Measurements from ENCODE around the gene CPNE4. TPM values are rescaled to one million over a fixed set of nuclear protein-coding genes. Genes with fewer than 3 reads are reported as not detected.
"Not testable (repeated sequence)": the region's sequence is repeated elsewhere in the genome, so short reads cannot be mapped to it uniquely, and the experiment has no call there.

The CPNE4 gene
- total RNA-seq, 1 experiment from 2014 or later, result 5.7 TPM

DNA sequence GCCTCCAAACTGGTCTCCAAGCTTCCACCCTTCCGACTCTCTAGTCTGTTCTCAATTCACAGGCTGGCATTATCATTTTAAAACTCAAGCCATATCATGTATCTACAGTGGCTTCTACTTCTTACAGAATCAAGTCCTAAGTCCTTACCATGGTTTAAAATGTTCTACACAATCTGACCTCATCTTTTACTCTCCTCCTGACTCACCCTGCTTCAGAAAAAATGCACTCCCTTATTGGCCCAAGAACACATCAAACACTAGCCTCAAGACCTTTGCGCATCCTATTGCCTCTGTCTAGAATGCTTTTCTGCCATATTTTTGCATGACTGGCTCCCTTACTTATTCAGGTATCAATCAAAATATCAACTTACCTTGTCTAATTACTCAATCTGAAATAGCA lies 543.0 kb downstream of the CPNE4 start:
- Histone ChIP-seq H3K27ac (ENCODE audit: low read depth, low read length, poor library complexity, severe bottlenecking) (no peak overlapping the region), H3K36me3 (ENCODE audit: insufficient read depth, low read length, poor library complexity, severe bottlenecking) (peaks cover 70% of the 10 kb centered on the region), H3K4me3 (ENCODE audit: low read depth, low read length, poor library complexity, severe bottlenecking) (no peak overlapping the region), H3K9me3 (ENCODE audit: low read depth, low read length, poor library complexity, severe bottlenecking) (no peaks in the 10 kb centered on the region), H3K4me1 (ENCODE audit: insufficient read depth, low read length, poor library complexity, severe bottlenecking) (peaks cover 3% of the 10 kb centered on the region), H3K27me3 (replicated peaks; ENCODE audit: insufficient read depth, low read depth, low read length, poor library complexity) (no peaks in the 10 kb centered on the region)
- TF ChIP-seq, protein P1, sequence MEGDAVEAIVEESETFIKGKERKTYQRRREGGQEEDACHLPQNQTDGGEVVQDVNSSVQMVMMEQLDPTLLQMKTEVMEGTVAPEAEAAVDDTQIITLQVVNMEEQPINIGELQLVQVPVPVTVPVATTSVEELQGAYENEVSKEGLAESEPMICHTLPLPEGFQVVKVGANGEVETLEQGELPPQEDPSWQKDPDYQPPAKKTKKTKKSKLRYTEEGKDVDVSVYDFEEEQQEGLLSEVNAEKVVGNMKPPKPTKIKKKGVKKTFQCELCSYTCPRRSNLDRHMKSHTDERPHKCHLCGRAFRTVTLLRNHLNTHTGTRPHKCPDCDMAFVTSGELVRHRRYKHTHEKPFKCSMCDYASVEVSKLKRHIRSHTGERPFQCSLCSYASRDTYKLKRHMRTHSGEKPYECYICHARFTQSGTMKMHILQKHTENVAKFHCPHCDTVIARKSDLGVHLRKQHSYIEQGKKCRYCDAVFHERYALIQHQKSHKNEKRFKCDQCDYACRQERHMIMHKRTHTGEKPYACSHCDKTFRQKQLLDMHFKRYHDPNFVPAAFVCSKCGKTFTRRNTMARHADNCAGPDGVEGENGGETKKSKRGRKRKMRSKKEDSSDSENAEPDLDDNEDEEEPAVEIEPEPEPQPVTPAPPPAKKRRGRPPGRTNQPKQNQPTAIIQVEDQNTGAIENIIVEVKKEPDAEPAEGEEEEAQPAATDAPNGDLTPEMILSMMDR (conservative IDR thresholded peaks at IDR 0.05; ENCODE audit: low read depth, low read length), result no peak
- TF ChIP-seq EZH2 (IDR thresholded peaks at IDR 0.05; ENCODE audit: borderline replicate concordance, low read depth, low read length, poor library complexity, severe bottlenecking), result no peak
- POLR2A ChIA-PET (ENCODE audit: low non-redundant PET), result no interaction called here
- intact Hi-C loops (cut with micrococcal nuclease; ENCODE audit: unreplicated experiment), result no loop called here
- CTCF ChIA-PET, result no interaction called here
- DNase-seq (ENCODE audit: low spot score), result no peak
- no TSS peak for BruUV-seq (replicated peaks)

DNA sequence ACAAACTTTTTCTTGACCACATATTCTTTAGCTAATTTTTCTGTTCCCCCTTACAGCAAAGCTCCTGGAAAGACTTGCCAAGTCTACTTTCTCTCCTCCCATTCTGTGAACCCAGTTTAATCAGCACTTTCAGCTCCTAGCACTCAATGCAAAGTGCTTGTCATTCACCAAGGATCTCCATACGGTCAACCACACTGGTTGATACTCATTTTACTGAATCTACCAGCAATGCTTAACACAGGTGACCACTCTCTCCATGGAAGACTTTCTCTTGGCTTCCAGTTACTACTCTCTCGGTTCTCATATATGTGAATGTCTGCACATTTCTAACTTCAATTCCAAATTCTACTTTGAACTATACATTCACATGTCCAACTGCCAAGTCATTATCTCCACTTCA lies 543.7 kb downstream of the CPNE4 start:
- TF ChIP-seq, protein P1 (conservative IDR thresholded peaks at IDR 0.05; ENCODE audit: low read depth, low read length), result no peak
- no peak for TF ChIP-seq EZH2 (IDR thresholded peaks at IDR 0.05; ENCODE audit: borderline replicate concordance, low read depth, low read length, poor library complexity, severe bottlenecking)
- H3K4me3 ChIP-seq (ENCODE audit: low read depth, low read length, poor library complexity, severe bottlenecking), result no peak overlapping the region
- no peaks in the 10 kb centered on the region for H3K27me3 ChIP-seq (replicated peaks; ENCODE audit: insufficient read depth, low read depth, low read length, poor library complexity)
- H3K9me3 ChIP-seq (ENCODE audit: low read depth, low read length, poor library complexity, severe bottlenecking), result no peaks in the 10 kb centered on the region
- peaks cover 3% of the 10 kb centered on the region for H3K4me1 ChIP-seq (ENCODE audit: insufficient read depth, low read length, poor library complexity, severe bottlenecking)
- BruUV-seq (replicated peaks), result no TSS peak
- ChIA-PET CTCF (no interaction called here), POLR2A (ENCODE audit: low non-redundant PET) (no interaction called here)
- no peak for DNase-seq (ENCODE audit: low spot score)
- intact Hi-C loops (cut with micrococcal nuclease; ENCODE audit: unreplicated experiment), result no loop called here
- peaks cover 63% of the 10 kb centered on the region for H3K36me3 ChIP-seq (ENCODE audit: insufficient read depth, low read length, poor library complexity, severe bottlenecking)
- H3K27ac ChIP-seq (ENCODE audit: low read depth, low read length, poor library complexity, severe bottlenecking), result no peak overlapping the region

DNA sequence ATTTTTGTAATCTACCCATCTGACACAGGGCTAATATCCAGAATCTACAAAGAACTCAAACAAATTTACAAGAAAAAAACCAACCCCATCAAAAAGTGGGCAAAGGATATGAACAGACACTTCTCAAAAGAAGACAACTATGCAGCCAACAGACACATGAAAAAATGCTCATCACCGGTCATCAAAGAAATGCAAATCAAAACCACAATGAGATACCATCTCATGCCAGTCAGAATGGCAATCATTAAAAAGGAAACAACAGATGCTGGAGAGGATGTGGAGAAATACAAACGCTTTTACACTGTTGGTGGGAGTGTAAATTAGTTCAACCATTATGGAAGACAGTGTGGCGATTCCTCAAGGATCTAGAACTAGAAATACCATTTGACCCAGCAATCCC lies 548.3 kb downstream of the CPNE4 start:
- H3K27me3 ChIP-seq (replicated peaks; ENCODE audit: insufficient read depth, low read depth, low read length, poor library complexity); DNase-seq (ENCODE audit: low spot score); H3K27ac ChIP-seq (ENCODE audit: low read depth, low read length, poor library complexity, severe bottlenecking); H3K9me3 ChIP-seq (ENCODE audit: low read depth, low read length, poor library complexity, severe bottlenecking); BruUV-seq (replicated peaks); H3K4me1 ChIP-seq (ENCODE audit: insufficient read depth, low read length, poor library complexity, severe bottlenecking); POLR2A ChIA-PET (ENCODE audit: low non-redundant PET); CTCF ChIA-PET; H3K4me3 ChIP-seq (ENCODE audit: low read depth, low read length, poor library complexity, severe bottlenecking); intact Hi-C loops (cut with micrococcal nuclease; ENCODE audit: unreplicated experiment): not testable (repeated sequence)
- peaks cover 38% of the 10 kb centered on the region for H3K36me3 ChIP-seq (ENCODE audit: insufficient read depth, low read length, poor library complexity, severe bottlenecking)

DNA sequence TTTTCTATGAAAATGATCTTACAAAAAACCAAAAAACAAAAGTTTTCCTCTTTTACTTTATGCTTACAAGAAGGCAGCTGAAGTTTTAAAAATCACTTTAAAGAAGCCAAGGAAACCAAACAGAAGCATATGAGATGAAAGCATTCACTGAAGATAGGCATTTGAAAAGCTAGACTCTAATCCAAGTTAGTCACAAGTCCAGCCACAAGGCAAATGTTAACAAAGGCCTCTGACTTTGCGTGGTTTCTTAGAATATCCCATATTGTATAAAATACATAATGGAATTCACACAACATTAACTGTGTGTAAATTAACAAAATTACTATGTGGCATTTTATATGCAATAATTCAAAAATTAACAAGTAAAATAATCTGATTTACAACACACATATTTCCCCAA lies 549.7 kb downstream of the CPNE4 start:
- Histone ChIP-seq H3K27ac (ENCODE audit: low read depth, low read length, poor library complexity, severe bottlenecking) (no peak overlapping the region), H3K36me3 (ENCODE audit: insufficient read depth, low read length, poor library complexity, severe bottlenecking) (peaks cover 38% of the 10 kb centered on the region), H3K4me1 (ENCODE audit: insufficient read depth, low read length, poor library complexity, severe bottlenecking) (no peaks in the 10 kb centered on the region), H3K27me3 (replicated peaks; ENCODE audit: insufficient read depth, low read depth, low read length, poor library complexity) (no peaks in the 10 kb centered on the region), H3K4me3 (ENCODE audit: low read depth, low read length, poor library complexity, severe bottlenecking) (no peak overlapping the region), H3K9me3 (ENCODE audit: low read depth, low read length, poor library complexity, severe bottlenecking) (no peaks in the 10 kb centered on the region)
- intact Hi-C loops (cut with micrococcal nuclease; ENCODE audit: unreplicated experiment), result no loop called here
- POLR2A ChIA-PET (ENCODE audit: low non-redundant PET), result no interaction called here
- TF ChIP-seq, protein P1 (conservative IDR thresholded peaks at IDR 0.05; ENCODE audit: low read depth, low read length), result no peak
- TF ChIP-seq EZH2 (IDR thresholded peaks at IDR 0.05; ENCODE audit: borderline replicate concordance, low read depth, low read length, poor library complexity, severe bottlenecking), result no peak
- BruUV-seq (replicated peaks), result no TSS peak
- CTCF ChIA-PET, result no interaction called here
- no peak for DNase-seq (ENCODE audit: low spot score)

Data from A673 (cell line).